BE2C (cell line): ENCODE results near the gene CCDC106.
A peak's percentile ranks its signal among the peaks of the same experiment; 100 is the strongest.

Source experiments
- DNase-seq: peaks from one replicate; pipeline ENCODE4 v3.0.0-alpha.2; 2020
- H3K27me3 ChIP-seq: fragments of 250-450 bp; sonication (Bioruptor Pico); 2 replicates; pipeline ENCODE4 v1.5.1; 2020; ENCODE audit warnings: mild to moderate bottlenecking
- H3K36me3 ChIP-seq: fragments of 250-450 bp; sonication (Bioruptor Pico); 2 replicates; pipeline ENCODE4 v1.5.1; 2020; ENCODE audit warnings: mild to moderate bottlenecking
- H3K4me1 ChIP-seq: fragments of 250-450 bp; sonication (Bioruptor Pico); 2 replicates; pipeline ENCODE4 v1.5.1; 2020
- H3K4me3 ChIP-seq: 2 replicates; pipeline ENCODE4 v1.5.1; 2011; ENCODE audit warnings: low read depth, low read length
- H3K9me3 ChIP-seq: fragments of 250-450 bp; sonication (Bioruptor Pico); 2 replicates; pipeline ENCODE4 v1.5.1; 2020
- CTCF ChIP-seq: IDR thresholded peaks from 2 replicates; pipeline ENCODE4 v1.5.1; 2012; ENCODE audit warnings: mild to moderate bottlenecking, low read depth, low read length

Gene CCDC106

GRCh38 chr19:55674459-55674840, 26.4 kb downstream of the CCDC106 start:
- no peak for DNase-seq
- Histone ChIP-seq H3K4me1 (peaks cover 19% of the 10 kb centered on the region), H3K36me3 (peaks cover 51% of the 10 kb centered on the region), H3K4me3 (peak overlapping the region; percentile 95), H3K27me3 (no peaks in the 10 kb centered on the region), H3K9me3 (no peaks in the 10 kb centered on the region)
- TF ChIP-seq CTCF = no peak

GRCh38 chr19:55674841-55675660, 27.0 kb downstream of the CCDC106 start, which contains the start of gene EPN1:
TSS of gene EPN1 (plus strand) at chr19:55675226. CDS start at chr19:55678628, 3,402 bp downstream.
- Histone ChIP-seq H3K36me3 (peaks cover 51% of the 10 kb centered on the region), H3K4me1 (peaks cover 19% of the 10 kb centered on the region), H3K4me3 (peak within 1 kb of the TSS; percentile 95), H3K27me3 (no peaks in the 10 kb centered on the region), H3K9me3 (no peaks in the 10 kb centered on the region)
- TF ChIP-seq CTCF = no peak
- peak; percentile 99 for DNase-seq

- Histone ChIP-seq H3K9me3 (no peaks in the 10 kb centered on the region), H3K27me3 (no peaks in the 10 kb centered on the region), H3K36me3 (peaks cover 51% of the 10 kb centered on the region), H3K4me1 (peaks cover 19% of the 10 kb centered on the region), H3K4me3 (peak overlapping the region; percentile 95)
- no peak for DNase-seq
- no peak for TF ChIP-seq CTCF
These were observed 27.8 kb downstream of the CCDC106 start for GRCh38 chr19:55675661-55676354.

- Histone ChIP-seq H3K27me3 (no peaks in the 10 kb centered on the region), H3K9me3 (no peaks in the 10 kb centered on the region), H3K4me3 (peak overlapping the region; percentile 95), H3K36me3 (peaks cover 55% of the 10 kb centered on the region), H3K4me1 (peaks cover 19% of the 10 kb centered on the region)
- TF ChIP-seq CTCF = no peak
- no peak for DNase-seq
These were observed 28.4 kb downstream of the CCDC106 start for GRCh38 chr19:55676383-55676782.

DNA sequence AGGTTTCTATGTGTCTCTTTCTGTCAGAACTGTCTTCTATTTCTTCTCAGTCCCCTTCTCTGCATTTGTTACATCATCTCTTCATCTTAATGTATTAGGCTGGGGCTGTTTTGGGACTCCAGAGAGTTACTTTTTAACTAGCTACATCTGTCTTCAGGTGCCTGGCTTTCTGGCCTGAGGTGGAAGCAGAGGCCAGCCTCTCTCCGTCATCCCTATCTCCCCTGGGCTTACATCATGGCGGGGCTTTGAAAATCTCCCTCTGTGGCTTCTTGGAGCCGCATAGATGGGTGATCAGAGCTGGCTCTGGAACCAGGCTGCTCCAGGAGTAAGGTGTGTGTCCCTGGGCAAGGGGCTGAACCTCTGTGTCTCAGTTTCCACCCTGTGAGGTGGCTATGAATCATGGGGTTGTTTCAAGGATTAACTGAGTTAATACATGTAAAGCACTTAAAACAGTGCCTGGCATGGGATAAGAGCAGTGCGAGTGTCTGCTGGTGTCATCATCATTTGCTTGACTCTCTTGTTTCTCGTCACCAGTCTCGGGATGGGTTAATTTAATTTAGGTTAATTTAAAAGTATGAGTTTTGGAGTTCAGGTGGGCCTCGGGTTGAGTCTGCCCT, 29.0 kb downstream of the CCDC106 start:
- Histone ChIP-seq H3K4me1 (peaks cover 19% of the 10 kb centered on the region), H3K9me3 (no peaks in the 10 kb centered on the region), H3K27me3 (no peaks in the 10 kb centered on the region), H3K36me3 (peaks cover 60% of the 10 kb centered on the region), H3K4me3 (peak overlapping the region; percentile 95)
- no peak for DNase-seq
- no peak for TF ChIP-seq CTCF
